Astrocyte (in vitro differentiated cells and primary cell): ENCODE data around the gene CLTC. TPM values are rescaled to one million over a fixed set of nuclear protein-coding genes. Genes with fewer than 3 reads are reported as not detected.

Experiments
- DNase-seq: peaks from one replicate; pipeline ENCODE4 v3.0.0-alpha.2; 2010; ENCODE audit warnings: low read depth
- FAIRE-seq: peaks from 2 replicates; lab custom pipeline; 2011; peaks lifted over from hg19 to GRCh38; lab: Jason Lieb, UNC
- H2AFZ ChIP-seq: 2 replicates; pipeline ENCODE4 v1.6.0; 2012; ENCODE audit warnings: low read depth, low read length, inconsistent platforms
- H3K27ac ChIP-seq: 2 replicates; pipeline ENCODE4 v1.5.1; 2011; ENCODE audit warnings: low read depth, low read length, inconsistent platforms
- H3K27me3 ChIP-seq: 2 replicates; pipeline ENCODE4 v1.6.0; 2011; ENCODE audit warnings: low read length, inconsistent platforms; ENCODE audit not compliant: insufficient read depth
- H3K36me3 ChIP-seq: 2 replicates; pipeline ENCODE4 v1.5.1; 2011; ENCODE audit warnings: low read length, inconsistent platforms; ENCODE audit not compliant: insufficient read depth
- H3K4me1 ChIP-seq: 2 replicates; pipeline ENCODE4 v1.5.1; 2011; ENCODE audit warnings: low read length, inconsistent platforms; ENCODE audit not compliant: insufficient read depth
- H3K4me2 ChIP-seq: 2 replicates; pipeline ENCODE4 v1.6.0; 2012; ENCODE audit warnings: low read length, inconsistent platforms
- H3K4me3 ChIP-seq: 2 replicates; pipeline ENCODE4 v1.5.1; 2011; ENCODE audit warnings: low read depth, mild to moderate bottlenecking, low read length, inconsistent platforms; ENCODE audit not compliant: insufficient read depth
- H3K79me2 ChIP-seq: 2 replicates; pipeline ENCODE4 v1.6.0; 2012; ENCODE audit warnings: mild to moderate bottlenecking, low read length, inconsistent platforms; ENCODE audit not compliant: insufficient read depth
- H3K9ac ChIP-seq: 2 replicates; pipeline ENCODE4 v1.6.0; 2012; ENCODE audit warnings: mild to moderate bottlenecking, low read length, inconsistent platforms
- H3K9me3 ChIP-seq: 2 replicates; pipeline ENCODE4 v1.5.1; 2012; ENCODE audit warnings: low read depth, mild to moderate bottlenecking, low read length, inconsistent platforms; ENCODE audit not compliant: insufficient read depth
- H4K20me1 ChIP-seq: 2 replicates; pipeline ENCODE4 v1.6.0; 2012; ENCODE audit warnings: low read length, inconsistent platforms; ENCODE audit not compliant: insufficient read depth
- H3K27ac Mint-ChIP-seq: one replicate; pipeline ENCODE4 v1.8.0; 2021; ENCODE audit warnings: mild to moderate bottlenecking, mixed read lengths; ENCODE audit not compliant: unreplicated experiment
- H3K27me3 Mint-ChIP-seq: one replicate; pipeline ENCODE4 v1.8.0; 2021; ENCODE audit warnings: low read depth, mixed read lengths; ENCODE audit not compliant: unreplicated experiment
- H3K36me3 Mint-ChIP-seq: one replicate; pipeline ENCODE4 v1.8.0; 2021; ENCODE audit warnings: low read depth, mixed read lengths; ENCODE audit not compliant: unreplicated experiment
- H3K4me1 Mint-ChIP-seq: one replicate; pipeline ENCODE4 v1.8.0; 2021; ENCODE audit warnings: low read depth, mixed read lengths; ENCODE audit not compliant: unreplicated experiment
- H3K4me3 Mint-ChIP-seq: one replicate; pipeline ENCODE4 v1.8.0; 2021; ENCODE audit warnings: mild to moderate bottlenecking, moderate library complexity, mixed read lengths; ENCODE audit not compliant: unreplicated experiment
- H3K9me3 Mint-ChIP-seq: one replicate; pipeline ENCODE4 v1.8.0; 2021; ENCODE audit warnings: mild to moderate bottlenecking, mixed read lengths; ENCODE audit not compliant: unreplicated experiment
- EZH2 ChIP-seq: IDR thresholded peaks from 2 replicates; pipeline ENCODE4 v1.6.1; 2012; ENCODE audit warnings: mild to moderate bottlenecking, low read length, inconsistent platforms; ENCODE audit not compliant: insufficient read depth
- total RNA-seq: library from RNA; stranded (reverse); gene quantifications from 2 replicates; pipeline ENCODE4 v1.2.1, GENCODE V29; 2021
- TF ChIP-seq, protein P1 (sequence below): IDR thresholded peaks from 2 replicates; pipeline ENCODE4 v1.5.1; 2011; ENCODE audit warnings: low read depth, mild to moderate bottlenecking, inconsistent platforms, low read length, moderate library complexity; ENCODE audit not compliant: insufficient read depth

Gene CLTC
- total RNA-seq, 1 donor from 2014 or later, result 391 TPM

DNA sequence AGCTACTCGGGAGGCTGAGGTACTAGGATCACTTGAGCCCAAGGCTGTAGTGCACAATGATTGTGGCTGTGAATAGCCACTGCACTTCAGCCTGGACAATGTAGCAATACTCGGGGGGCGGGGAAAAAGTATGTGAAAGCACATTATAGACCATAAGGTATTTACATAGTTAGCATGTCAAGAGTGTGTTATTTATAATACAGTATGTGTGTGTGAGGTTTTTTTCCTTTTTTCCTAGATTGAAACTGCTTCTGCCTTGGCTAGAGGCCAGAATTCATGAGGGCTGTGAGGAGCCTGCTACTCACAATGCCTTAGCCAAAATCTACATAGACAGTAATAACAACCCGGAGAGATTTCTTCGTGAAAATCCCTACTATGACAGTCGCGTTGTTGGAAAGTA is 57.0 kb downstream of the CLTC start:
- no peaks in the 10 kb centered on the region for H3K9me3 ChIP-seq
- Mint-ChIP-seq H3K4me1 (peaks cover 19% of the 10 kb centered on the region), H3K9me3 (no peaks in the 10 kb centered on the region), H3K27me3 (no peaks in the 10 kb centered on the region), H3K36me3 (peaks cover 16% of the 10 kb centered on the region), H3K27ac (peak overlapping the region; percentile 47), H3K4me3 (no peak overlapping the region)
- H4K20me1 ChIP-seq, result peaks cover 44% of the 10 kb centered on the region
- H3K27ac ChIP-seq, result no peak overlapping the region
- no peak for FAIRE-seq
- H3K4me1 ChIP-seq, result peaks cover 8% of the 10 kb centered on the region
- no peak overlapping the region for H3K4me2 ChIP-seq
- no peak overlapping the region for H3K4me3 ChIP-seq
- H3K9ac ChIP-seq, result no peak overlapping the region
- H3K36me3 ChIP-seq, result peaks cover 83% of the 10 kb centered on the region
- H3K27me3 ChIP-seq, result no peaks in the 10 kb centered on the region
- peaks cover 57% of the 10 kb centered on the region for H3K79me2 ChIP-seq
- TF ChIP-seq, protein P1, sequence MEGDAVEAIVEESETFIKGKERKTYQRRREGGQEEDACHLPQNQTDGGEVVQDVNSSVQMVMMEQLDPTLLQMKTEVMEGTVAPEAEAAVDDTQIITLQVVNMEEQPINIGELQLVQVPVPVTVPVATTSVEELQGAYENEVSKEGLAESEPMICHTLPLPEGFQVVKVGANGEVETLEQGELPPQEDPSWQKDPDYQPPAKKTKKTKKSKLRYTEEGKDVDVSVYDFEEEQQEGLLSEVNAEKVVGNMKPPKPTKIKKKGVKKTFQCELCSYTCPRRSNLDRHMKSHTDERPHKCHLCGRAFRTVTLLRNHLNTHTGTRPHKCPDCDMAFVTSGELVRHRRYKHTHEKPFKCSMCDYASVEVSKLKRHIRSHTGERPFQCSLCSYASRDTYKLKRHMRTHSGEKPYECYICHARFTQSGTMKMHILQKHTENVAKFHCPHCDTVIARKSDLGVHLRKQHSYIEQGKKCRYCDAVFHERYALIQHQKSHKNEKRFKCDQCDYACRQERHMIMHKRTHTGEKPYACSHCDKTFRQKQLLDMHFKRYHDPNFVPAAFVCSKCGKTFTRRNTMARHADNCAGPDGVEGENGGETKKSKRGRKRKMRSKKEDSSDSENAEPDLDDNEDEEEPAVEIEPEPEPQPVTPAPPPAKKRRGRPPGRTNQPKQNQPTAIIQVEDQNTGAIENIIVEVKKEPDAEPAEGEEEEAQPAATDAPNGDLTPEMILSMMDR, result no peak
- TF ChIP-seq EZH2, result no peak
- DNase-seq, result no peak
- H2AFZ ChIP-seq, result no peak overlapping the region

DNA sequence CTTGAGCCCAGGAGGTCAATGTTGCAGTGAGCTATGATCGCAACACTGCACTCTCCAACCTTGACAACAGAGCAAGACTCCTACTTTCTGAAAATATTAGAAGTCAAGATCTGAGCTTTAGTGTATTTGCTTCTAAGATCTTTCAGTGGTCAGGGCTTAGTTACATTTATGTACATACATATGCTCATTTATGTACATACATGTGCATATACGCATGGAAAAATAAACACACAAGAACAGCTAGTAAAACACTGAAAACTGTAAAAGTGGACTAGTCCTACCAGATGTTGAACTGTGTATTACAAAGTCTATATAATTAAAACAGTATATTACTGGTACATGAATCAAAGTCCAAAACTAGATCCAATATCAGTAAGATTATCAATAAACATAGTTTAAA is 59.2 kb downstream of the CLTC start:
- TF ChIP-seq, protein P1, result no peak
- TF ChIP-seq EZH2, result no peak
- H3K4me3 ChIP-seq, result no peak overlapping the region
- Mint-ChIP-seq H3K4me3 (no peak overlapping the region), H3K36me3 (peaks cover 21% of the 10 kb centered on the region), H3K27ac (peak overlapping the region; percentile 41), H3K9me3 (no peaks in the 10 kb centered on the region), H3K4me1 (peaks cover 18% of the 10 kb centered on the region), H3K27me3 (no peaks in the 10 kb centered on the region)
- H3K9me3 ChIP-seq, result no peaks in the 10 kb centered on the region
- H3K4me2 ChIP-seq, result no peak overlapping the region
- no peak overlapping the region for H2AFZ ChIP-seq
- no peak overlapping the region for H3K9ac ChIP-seq
- FAIRE-seq (no peak), DNase-seq (no peak)
- no peaks in the 10 kb centered on the region for H3K27me3 ChIP-seq
- H4K20me1 ChIP-seq, result peaks cover 47% of the 10 kb centered on the region
- peaks cover 91% of the 10 kb centered on the region for H3K36me3 ChIP-seq
- peaks cover 47% of the 10 kb centered on the region for H3K79me2 ChIP-seq
- no peak overlapping the region for H3K27ac ChIP-seq
- peaks cover 8% of the 10 kb centered on the region for H3K4me1 ChIP-seq

DNA sequence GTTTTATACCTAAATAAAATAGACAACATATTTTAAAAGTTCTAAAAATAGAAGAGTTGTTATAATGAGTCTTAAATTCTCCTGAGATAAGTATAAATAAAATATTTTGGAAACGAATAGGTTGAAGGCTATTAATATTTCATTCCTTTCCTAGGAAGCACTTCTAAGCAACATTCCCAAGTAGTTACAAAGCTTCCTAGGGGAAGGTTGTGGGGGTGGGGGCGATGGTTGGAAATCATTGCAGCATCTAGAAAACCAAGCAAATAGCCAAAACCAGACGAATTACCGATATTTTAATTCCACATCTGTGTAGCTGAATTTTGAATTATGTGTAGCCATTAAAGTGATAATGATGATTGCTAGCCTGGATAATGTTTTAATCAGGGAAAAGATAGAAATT is 60.6 kb downstream of the CLTC start:
- Histone ChIP-seq H3K9ac (no peak overlapping the region), H2AFZ (no peak overlapping the region), H3K4me2 (peak overlapping the region; percentile 34), H3K79me2 (peaks cover 39% of the 10 kb centered on the region), H3K27me3 (no peaks in the 10 kb centered on the region), H3K9me3 (no peaks in the 10 kb centered on the region), H3K27ac (peak overlapping the region; percentile 13), H3K36me3 (peaks cover 92% of the 10 kb centered on the region), H4K20me1 (peaks cover 54% of the 10 kb centered on the region), H3K4me3 (no peak overlapping the region), H3K4me1 (peaks cover 8% of the 10 kb centered on the region)
- peaks cover 24% of the 10 kb centered on the region for H3K36me3 Mint-ChIP-seq
- FAIRE-seq (no peak), DNase-seq (peak; percentile 46)
- H3K4me1 Mint-ChIP-seq, result peaks cover 18% of the 10 kb centered on the region
- no peaks in the 10 kb centered on the region for H3K9me3 Mint-ChIP-seq
- no peak overlapping the region for H3K4me3 Mint-ChIP-seq
- H3K27me3 Mint-ChIP-seq, result no peaks in the 10 kb centered on the region
- peak overlapping the region; percentile 83 for H3K27ac Mint-ChIP-seq
- no peak for TF ChIP-seq EZH2
- TF ChIP-seq, protein P1, result no peak
